ENCODE data around the gene VPS8.

DNA sequence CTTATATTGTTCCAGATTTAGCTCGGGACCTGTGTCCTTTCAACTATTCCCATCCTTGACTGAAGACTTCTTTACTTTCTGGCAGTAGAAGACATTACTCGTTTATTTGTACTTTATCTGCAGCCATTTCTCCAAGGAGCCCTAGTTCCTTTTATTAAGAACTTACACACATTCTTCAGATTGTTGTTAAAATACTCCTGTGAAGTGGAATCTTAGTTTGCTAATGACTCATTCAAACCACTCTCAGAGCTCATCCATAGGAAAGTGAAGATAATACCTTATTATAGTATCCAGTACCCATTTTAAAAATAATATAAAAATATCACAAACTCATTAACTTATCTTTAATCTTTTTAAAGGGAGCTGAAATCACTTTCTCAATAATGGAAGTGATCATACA lies 277.4 kb downstream of the VPS8 start:
- no peak for TF ChIP-seq POLR2AphosphoS5 (IDR thresholded peaks at IDR 0.05; ENCODE audit: low read depth, low read length)
- no peak for TF ChIP-seq POLR2A (IDR thresholded peaks at IDR 0.05; ENCODE audit: low read depth, low read length)
- TF ChIP-seq POU2F2 (IDR thresholded peaks at IDR 0.05; ENCODE audit: low read depth, low read length): no peak

Data from GM12891 (cell line).